Suppressor macrophage treated with lipopolysaccharide for 1 hour (primary cell): Measurements from ENCODE around the gene FCRL6.

Source experiments
- DNase-seq, 3 donors: peaks; one replicate each; pipeline ENCODE4 v3.0.0-alpha.2; 2020 to 2022

Gene FCRL6

DNA sequence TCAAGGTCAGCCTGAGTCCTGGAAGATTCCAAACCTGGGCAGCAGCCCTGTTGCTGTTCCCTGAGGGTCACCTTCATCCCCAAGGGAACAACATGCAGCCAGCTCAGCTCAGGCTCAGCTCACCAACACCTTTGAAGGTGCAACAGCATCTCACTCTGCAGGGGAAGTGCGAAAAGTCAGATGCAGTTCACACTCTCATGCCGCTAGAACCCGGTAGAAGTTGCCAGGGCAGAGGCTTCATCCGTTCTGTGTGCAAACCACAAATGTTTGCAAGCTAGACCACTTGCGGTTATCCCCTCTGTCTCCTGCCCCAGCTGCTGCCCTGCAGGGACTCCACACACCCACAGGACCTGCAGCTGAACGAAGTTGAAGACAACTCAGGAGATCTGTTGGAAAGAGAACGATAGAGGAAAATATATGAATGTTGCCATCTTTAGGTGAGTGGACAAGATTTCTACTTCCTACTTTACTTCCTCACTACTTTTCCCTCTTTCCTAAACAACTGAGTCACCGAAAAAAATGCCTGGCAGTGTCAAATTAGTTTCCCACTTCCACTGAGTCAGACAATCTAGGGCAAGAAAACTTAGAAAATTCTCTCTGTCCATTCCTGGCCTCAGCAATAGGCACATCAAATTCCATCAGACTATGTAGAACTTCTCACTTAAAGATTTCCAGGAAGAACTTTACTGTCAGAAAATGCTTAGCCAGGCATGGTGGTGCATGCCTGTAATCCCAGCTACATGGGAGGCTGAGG is 1.8 kb upstream of the FCRL6 start:
- peak in 2 of 3 donors; percentile 43 to 53 for DNase-seq

DNA sequence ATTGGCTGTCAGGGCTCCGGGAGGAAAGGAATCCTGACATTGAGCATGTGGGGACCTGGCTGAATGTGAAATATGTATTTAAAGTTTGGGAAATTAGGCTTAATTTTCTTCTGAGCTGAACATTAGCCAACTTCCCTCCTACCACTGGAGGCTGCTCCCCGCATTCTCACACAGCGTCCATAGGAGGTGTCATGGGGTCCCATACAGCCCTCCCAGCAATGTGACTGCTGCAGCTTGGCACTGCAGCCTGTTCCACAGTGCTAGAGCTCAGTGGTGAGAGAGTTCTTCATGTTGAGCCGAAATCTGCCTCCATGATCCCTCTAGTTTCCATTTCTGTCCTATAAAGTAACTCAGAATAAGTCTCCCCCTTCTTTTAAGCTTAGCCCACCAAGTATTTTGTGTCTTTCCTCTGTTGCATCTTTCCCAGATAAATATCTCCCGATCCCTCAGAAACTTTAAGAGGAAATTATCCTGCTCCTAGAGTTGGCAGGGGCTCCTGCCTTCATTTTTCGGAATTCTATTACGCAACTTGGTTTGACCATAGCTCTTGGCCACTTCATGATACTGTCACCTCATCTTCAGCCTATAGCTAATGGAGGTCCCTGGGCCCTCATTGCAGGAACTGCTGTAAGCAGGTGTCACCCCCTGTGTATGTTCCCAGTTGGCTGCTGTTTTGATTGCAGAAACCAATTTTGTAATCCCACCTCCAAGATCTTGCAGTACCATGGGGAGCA is 2.0 kb downstream of the FCRL6 start:
- DNase-seq = peak in 1 of 3 donors; percentile 29

DNA sequence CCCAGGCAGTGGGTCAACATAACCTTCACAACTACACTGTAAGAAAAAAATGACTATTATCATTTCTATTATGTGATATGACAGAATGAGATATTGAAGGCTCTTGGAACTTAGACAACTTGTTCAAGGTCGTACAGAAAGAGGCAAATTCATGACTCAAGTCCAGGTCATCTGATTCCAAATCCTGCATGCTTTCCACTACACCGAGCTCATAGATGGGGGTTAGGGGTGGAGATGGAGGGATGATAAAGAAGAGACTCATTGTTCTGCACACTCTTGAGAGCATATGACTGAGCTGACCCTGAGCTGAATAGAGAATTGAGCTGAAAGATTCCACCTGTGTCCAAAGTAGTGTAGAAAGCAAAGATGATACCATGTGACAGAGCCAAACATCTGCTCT is 2.8 kb downstream of the FCRL6 start:
- no peak for DNase-seq

DNA sequence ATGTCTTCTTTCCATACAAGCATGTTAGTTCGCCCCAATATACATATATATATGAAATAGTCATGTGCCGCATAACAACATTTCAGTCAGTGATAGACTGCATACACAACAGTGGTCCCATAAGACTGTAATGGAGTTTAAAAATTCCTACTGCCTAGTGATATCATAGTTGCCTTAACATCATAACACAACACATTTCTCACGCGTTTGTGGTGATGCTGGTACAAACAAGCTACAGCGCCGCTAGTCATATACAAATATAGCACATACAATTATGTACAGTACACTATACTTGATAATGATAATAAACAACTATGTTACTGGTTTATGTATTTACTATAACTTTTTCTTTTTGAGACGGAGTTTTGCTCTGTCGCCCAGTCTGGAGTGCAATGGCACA is 13.8 kb downstream of the FCRL6 start:
- DNase-seq = no peak

DNA sequence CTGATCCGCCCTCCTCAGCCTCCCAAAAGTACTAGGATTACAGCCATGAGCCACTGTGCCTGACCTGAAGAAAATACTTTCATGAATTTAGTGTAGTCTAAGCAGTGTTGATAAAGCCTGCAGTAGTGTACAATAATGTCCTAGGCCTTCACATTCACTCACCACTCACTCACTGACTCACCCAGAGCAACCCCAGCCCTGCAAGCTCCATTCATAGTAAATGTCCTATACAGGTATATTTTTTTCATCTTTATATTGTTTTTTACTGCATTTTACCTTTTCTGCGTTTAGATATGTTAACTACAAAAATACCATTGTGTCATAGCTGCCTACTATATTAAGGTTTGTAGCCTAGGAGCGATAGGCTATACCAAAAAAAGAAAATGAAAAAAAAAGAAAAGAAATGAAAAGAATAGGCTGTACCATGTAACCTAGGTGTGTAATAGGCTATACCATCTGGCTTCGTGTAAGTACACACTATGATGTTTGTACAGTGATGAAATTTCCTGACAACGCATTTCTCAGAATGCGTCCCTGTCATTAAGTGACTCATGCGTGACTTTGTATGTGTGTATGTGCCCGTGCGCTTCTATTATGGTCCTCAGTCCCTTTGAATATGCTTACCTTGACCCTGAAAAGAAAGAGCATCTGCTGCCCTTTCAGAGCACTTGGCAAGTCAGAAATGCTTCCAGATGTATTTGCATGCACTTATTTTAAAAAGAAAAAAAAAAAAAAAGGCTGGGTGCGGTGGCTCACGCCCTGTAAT is 15.3 kb downstream of the FCRL6 start:
- DNase-seq = peak in 1 of 3 donors; percentile 39

DNA sequence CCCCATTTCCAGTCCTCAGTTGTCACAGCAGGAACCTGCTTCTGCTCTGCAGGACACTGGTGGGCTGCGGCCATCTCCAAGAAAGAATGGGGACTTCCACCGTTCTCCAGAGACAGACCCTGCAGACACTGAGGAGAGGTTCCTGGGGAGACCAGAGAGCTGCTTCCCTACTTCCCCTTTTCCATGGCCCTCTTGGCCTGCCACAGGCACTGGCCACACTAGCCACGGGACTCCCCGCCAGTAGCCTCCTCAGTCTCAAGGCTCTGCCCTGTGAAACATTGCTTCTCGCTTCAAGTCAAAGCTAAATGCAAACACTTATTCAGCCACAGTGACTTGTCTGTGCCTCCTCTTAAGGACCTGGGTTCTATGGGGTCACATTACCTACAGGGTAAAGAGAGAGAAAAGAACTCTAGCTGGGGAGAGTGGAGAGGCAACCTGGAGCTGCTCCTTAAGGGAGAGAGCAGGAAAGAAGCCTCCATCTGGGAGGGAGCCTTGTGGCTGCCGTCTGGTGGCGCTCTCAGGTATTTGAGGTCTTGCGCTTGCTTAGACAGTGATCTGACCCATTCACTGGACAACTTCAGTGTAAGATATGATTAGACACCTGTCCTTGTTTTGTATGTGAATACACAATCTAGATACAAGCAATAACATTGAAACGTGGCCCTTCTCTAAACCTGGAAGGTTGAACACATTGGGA is 19.2 kb downstream of the FCRL6 start:
- DNase-seq = peak; percentile 53 to 71 (median 64)

DNA sequence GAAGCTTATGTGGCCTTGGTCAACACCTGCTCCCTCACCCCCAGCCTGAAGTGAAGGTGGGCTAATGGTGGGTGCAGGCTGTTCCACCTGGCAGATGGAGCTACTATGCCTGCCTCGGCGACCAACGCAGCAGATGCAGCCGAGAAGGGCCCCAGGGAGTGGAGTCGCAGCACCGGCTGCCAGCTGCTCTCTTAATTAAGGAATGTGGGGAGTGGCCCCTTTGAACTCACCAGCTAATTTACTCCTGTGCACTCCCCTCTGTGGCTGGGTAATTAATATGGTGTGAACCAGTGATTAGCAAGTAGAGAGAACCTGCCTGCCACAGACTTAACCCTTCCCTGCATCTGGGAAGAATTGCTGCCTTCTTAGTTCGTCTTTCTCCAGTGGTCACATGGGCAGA is 21.2 kb downstream of the FCRL6 start:
- no peak for DNase-seq

DNA sequence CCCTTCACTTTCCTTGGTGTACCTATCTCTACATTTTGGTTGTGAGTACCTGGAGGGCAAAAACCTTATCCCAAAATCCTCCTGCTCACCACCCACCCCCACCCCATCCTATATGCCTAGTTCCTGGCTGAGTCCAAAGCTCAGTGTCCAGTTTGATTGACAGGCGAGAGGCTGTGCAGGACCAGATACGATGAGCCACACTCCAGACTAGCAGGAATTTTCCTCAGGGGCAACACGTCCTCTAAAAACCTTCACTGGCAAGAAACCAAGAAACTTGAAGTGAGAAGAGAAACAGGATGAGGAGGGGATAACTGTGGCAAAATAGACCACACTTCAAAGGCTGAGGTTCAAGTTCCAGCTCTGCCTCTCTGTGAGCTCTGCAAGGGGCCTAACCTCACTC is 23.4 kb downstream of the FCRL6 start:
- DNase-seq = no peak

DNA sequence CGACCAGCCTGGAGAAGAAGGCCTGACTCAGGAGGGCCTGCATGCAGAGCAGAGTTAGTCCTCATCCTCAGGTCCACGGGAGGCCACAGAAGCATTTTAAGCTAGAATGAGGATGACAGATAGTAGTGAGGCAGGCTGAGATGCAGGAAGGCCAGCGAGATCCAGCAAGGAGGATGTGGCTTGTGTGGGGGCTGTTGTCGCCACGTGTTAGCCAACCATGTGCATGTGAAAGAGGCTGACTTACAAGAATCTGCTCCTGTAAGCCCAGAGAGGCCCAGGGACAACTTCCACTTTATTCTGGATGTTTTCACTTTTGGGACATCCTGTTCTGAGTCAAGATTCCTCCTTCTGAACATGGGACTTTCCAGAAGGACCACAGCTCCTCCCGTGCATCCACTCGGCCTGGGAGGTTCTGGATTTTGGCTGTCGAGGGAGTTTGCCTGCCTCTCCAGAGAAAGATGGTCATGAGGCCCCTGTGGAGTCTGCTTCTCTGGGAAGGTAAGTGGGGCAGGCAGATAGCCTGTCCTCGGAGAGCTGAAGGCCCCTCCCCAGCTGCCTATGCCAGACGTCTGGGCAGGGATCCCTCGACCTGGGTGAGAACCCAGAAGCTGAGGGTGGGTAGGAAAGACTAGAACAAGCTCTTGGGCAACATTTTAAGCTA is 24.4 kb downstream of the FCRL6 start, which contains the start of gene SLAMF8:
Gene SLAMF8, plus strand, starts transcription at position 433 of the 661 bp plus-strand sequence. Its CDS starts 26 bp downstream, at position 459.
- DNase-seq = peak; percentile 91 to 98 (median 95)

DNA sequence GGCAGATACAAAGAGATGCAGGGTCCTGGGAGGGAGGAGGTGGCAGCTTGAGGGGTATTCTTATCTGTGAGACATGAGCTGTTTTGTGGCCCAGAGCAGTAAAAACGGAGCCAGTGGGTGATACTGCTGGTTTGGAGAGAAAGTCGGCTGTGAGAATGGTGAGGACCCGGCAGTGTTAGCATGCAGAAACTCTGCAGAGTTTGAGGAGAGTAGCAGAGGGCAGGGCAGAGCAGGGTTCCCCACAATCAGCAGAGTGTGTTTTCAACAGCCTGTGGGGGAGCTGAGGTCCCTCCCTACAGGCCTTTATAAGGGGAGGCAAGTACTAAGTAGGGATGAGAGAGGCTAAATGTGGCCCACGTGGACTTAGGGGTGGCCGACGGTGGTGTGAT is 24.9 kb downstream of the FCRL6 start:
- DNase-seq = no peak

DNA sequence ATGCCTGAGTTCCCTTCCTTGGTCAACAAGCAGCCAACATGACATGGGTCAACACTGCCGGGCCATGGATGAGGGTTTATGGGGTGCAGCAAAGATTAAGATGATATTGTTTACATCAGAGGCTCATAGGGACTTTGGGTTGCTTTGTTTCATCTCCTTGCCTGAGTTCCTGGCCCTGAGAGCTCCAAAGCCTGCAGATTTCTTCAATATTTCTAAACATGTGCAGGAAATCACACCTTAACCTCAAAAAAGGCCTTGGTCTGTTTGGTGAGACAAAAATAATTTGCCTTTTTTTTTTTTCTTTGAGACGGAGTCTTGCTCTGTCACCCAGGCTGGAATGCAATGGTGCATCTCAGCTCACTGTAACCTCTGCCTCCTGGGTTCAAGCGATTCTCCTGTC is 25.4 kb downstream of the FCRL6 start:
- no peak for DNase-seq

DNA sequence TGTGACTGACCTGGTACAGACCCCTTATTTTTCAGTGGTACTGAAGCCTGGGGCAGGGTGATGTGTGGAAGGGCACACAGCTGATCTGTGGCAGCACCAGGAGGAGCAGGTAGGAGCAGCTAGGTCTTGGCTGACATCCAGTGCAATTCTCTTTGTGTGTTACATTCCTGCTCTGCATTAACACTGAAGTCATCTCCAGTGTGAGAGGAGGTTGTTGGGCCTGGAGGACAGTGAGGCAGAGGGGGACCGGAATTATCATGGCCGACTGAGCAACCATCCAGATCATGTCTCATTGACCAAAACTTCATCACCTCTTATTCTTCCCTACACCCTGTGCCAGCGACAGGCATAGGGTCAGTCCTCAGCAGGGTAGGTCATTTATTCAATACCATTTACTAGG is 26.0 kb downstream of the FCRL6 start:
- DNase-seq = no peak

DNA sequence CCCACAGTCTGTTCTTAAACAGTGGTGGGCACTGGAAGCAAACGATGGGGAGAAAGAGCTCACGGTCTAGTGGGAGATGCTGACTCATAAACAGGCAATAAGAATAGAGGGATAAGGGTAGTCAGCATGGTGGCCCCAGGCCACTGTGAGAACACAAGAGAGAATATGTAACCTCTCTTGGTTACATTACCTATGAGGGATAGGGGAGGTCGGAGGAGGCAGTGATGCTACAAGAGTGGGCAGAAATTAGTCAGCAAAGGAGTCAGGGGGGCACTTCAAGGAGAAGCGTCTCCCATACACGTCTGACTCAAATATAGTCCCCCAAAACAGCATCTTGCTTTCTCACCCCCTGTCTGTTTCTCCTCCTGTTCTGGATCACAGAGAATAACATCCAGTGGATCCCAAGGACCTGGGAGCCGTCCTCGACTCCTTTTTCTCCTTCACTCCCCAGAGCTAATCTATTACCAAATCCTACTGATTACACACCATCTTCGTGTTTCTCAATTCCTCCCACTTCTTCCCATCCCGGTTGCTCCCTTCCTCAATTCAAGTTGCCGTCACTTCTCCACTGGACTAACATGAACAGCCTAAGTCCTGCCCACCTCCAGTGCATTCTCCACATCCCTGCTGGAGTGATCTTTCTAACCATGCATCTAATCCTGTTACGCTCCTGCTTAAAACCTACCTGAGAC is 26.6 kb downstream of the FCRL6 start:
- DNase-seq = peak; percentile 78 to 89 (median 85)

DNA sequence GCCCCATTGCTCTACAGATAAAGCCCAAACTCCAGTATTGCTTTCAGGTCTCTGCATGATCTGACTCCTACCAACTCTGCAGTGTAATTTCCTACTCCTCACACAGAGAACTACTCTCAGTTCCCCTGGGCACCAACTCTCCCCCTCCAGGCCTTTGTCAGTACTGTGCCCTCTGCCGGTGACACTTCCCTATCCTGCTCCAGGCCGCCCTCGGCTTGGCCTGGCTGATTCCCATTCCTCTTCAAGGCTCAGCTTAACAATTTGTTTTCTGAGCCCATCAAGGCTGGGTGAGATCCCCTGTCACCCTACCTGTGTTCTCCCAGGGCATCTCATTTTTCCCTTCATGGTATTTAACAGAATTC is 27.1 kb downstream of the FCRL6 start:
- DNase-seq = peak; percentile 85 to 88 (median 85)

DNA sequence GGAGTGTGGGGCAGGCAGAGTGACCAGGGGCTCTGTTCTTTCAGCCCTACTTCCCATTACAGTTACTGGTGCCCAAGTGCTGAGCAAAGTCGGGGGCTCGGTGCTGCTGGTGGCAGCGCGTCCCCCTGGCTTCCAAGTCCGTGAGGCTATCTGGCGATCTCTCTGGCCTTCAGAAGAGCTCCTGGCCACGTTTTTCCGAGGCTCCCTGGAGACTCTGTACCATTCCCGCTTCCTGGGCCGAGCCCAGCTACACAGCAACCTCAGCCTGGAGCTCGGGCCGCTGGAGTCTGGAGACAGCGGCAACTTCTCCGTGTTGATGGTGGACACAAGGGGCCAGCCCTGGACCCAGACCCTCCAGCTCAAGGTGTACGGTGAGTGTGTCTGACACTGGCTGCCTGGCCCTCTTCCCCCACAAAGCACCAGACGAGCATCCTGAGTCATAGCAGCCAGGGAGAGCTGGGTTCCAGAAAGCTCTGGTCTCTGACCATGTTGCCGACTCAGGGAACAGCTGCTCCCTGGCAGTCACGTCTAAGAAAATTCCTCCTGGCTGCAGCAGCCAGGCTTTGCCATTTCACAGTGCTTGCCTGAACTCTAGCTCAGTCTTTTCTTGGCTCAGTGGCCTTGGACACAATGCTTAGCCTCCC is 27.8 kb downstream of the FCRL6 start:
- DNase-seq = peak; percentile 37 to 65 (median 43)

DNA sequence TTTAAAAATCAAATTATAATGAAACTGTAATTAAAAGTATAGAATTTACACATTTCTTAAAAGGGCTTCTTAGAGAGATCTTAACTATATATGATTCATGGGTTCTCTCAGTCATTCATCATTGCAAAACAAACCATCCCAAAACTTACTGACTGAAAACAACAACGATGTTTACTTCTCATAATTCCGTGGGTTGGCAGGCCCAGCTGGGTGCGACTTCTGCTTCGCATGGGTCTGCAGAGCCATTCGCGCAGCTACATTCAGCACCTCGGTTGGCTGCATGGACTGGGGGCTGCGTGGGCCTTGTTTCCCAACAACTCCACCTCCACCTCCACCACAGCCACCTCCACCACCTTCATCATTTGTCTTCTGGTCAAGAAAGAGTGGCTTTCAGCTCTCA is 28.6 kb downstream of the FCRL6 start:
- DNase-seq = peak; percentile 66 to 82 (median 75)

DNA sequence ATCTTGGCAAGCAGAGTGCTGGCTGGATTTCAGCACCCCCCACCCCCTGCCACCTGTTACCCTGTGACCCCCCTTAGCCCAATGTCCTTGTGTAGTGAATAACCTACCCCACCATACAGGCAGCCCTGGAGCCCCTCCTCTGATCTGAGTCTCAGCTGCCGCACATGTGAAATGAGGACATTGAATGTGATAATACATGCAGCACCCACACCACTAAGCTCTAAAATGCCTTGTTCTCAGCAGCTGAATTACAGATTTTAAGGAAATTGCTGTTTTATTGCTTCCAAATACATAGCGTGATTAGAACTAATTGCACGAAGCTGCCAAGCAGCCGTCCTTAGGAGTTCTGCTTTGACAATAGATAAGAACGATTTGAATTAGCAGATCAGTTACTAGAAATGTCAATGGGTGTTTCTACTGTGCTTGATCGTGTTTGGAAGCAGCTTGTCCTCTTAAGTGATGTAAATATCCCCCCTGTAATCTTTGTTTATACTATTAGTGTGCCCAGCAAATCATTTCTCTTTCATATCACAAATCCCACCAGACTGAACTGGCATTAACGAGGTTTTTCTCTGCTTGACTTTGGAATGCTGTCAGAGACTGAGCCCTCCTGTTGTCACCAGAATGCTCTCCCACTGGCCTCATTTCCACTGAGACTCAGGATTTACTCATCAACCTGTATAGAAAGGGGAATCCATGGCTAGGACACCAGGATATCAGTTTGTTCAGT is 29.4 kb downstream of the FCRL6 start:
- DNase-seq = no peak

DNA sequence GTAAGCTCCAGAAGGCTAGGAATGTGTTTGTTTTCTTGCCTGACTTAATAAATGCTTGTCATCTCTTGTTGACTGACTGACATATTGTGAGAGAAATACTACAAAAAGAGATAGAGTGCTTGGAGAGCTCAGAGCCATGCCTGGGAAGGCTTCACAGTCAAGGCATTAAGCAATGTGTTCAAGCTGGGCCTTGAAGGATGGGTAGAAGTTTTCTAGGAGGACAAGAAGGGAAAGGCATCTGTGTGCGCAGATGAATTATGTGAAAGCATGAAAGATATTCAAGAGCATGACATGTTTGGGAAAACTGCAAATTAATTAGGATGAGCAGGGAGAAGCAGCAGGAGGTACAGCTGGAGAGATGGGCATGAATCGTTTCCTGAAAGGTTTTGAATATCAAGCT is 30.1 kb downstream of the FCRL6 start:
- DNase-seq = no peak

DNA sequence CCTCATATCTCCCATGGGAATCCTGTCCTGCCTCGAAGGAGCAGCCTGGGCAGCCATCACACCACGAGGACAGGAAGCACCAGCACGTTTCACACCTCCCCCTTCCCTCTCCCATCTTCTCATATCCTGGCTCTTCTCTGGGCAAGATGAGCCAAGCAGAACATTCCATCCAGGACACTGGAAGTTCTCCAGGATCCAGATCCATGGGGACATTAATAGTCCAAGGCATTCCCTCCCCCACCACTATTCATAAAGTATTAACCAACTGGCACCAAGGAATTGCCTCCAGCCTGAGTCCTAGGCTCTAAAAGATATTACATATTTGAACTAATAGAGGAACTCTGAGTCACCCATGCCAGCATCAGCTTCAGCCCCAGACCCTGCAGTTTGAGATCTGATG is 33.2 kb downstream of the FCRL6 start:
- no peak for DNase-seq

DNA sequence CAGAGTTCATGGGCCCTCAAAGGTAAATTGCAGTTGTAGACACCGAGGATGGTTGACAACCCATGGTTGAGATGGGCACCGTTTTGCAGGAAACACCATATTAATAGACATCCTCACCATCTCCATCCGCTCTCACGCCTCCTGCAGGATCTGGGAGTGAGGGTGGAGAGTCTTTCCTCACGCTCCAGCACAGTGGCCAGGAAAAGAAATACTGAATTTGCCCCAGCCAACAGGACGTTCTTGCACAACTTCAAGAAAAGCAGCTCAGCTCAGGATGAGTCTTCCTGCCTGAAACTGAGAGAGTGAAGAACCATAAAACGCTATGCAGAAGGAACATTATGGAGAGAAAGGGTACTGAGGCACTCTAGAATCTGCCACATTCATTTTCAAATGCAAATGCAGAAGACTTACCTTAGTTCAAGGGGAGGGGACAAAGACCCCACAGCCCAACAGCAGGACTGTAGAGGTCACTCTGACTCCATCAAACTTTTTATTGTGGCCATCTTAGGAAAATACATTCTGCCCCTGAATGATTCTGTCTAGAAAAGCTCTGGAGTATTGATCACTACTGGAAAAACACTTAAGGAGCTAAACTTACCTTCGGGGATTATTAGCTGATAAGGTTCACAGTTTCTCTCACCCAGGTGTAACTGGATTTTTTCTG is 33.8 kb downstream of the FCRL6 start:
- DNase-seq = no peak
